B cell (primary cell): ENCODE measurements around the gene ABCG2.

Source experiments
- EZH2 ChIP-seq: IDR thresholded peaks from 2 replicates; pipeline ENCODE4 v1.6.1; 2012; ENCODE audit warnings: borderline replicate concordance, low read depth, mild to moderate bottlenecking, moderate library complexity, low read length; ENCODE audit not compliant: insufficient read depth, poor library complexity, severe bottlenecking
- TF ChIP-seq, protein P1 (sequence below): fragments of 200-600 bp; IDR thresholded peaks from one replicate; pipeline ENCODE4 v1.8.0; 2022; ENCODE audit warnings: antibody characterized with exemption, mild to moderate bottlenecking

DNA sequence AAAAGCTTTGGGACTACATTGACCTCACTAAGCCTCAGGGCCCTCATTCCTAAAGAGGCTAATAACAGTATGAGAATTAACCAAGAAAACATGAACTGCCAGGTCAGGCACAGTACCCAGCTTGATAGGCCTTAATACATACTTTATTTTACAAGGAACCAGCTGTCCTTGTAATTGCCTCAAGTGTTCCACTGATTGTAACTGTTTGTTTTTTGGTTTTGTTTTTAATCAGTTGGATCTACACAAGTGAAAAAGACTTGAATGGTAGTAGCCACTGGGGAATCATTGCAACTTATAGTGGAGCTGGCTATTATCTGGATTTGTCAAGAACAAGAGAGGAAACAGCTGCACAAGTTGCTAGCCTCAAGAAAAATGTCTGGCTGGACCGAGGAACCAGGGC, 115.4 kb downstream of the ABCG2 start:
- TF ChIP-seq, protein P1, sequence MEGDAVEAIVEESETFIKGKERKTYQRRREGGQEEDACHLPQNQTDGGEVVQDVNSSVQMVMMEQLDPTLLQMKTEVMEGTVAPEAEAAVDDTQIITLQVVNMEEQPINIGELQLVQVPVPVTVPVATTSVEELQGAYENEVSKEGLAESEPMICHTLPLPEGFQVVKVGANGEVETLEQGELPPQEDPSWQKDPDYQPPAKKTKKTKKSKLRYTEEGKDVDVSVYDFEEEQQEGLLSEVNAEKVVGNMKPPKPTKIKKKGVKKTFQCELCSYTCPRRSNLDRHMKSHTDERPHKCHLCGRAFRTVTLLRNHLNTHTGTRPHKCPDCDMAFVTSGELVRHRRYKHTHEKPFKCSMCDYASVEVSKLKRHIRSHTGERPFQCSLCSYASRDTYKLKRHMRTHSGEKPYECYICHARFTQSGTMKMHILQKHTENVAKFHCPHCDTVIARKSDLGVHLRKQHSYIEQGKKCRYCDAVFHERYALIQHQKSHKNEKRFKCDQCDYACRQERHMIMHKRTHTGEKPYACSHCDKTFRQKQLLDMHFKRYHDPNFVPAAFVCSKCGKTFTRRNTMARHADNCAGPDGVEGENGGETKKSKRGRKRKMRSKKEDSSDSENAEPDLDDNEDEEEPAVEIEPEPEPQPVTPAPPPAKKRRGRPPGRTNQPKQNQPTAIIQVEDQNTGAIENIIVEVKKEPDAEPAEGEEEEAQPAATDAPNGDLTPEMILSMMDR, result no peak
- no peak for TF ChIP-seq EZH2
